OCI-LY3 (cell line): Measurements from ENCODE around the gene CABLES1.

Experiments used
- H2AFZ ChIP-seq: fragments of 200-600, 300-600 bp; shearing (Covaris generic); 2 replicates; pipeline ENCODE4 v1.6.0; 2014; ENCODE audit warnings: antibody characterized with exemption, low read depth, low read length
- H3K27ac ChIP-seq: fragments of 200-600, 300-600 bp; sonication (generic); 2 replicates; pipeline ENCODE4 v1.5.1; 2014; ENCODE audit warnings: mild to moderate bottlenecking, low read length, moderate library complexity, mixed read lengths
- H3K27me3 ChIP-seq: fragments of 200-600, 300-600 bp; sonication (generic); 2 replicates; pipeline ENCODE4 v1.6.1; 2014; ENCODE audit warnings: low read depth, low read length, mixed read lengths
- H3K36me3 ChIP-seq: fragments of 200-600, 300-600 bp; sonication (generic); replicated peaks from 2 replicates; pipeline ENCODE3; 2014; ENCODE audit warnings: low read depth, low read length, mixed read lengths
- H3K4me1 ChIP-seq: fragments of 300-600, 200-600 bp; sonication (generic); 2 replicates; pipeline ENCODE4 v1.6.1; 2014; ENCODE audit warnings: low read length, mixed read lengths
- H3K4me2 ChIP-seq: fragments of 200-600, 300-600 bp; sonication (generic); 2 replicates; pipeline ENCODE4 v1.6.1; 2014; ENCODE audit warnings: low read length, mixed read lengths
- H3K4me3 ChIP-seq: fragments of 300-600, 200-600 bp; sonication (generic); 2 replicates; pipeline ENCODE4 v1.5.1; 2014; ENCODE audit warnings: antibody characterized with exemption, mild to moderate bottlenecking, low read length, moderate library complexity
- H3K79me2 ChIP-seq: fragments of 300-600, 200-600 bp; shearing (Covaris generic); 2 replicates; pipeline ENCODE4 v1.6.1; 2014; ENCODE audit warnings: mild to moderate bottlenecking, low read length, mixed read lengths
- H3K9ac ChIP-seq: fragments of 300-600, 200-600 bp; shearing (Covaris generic); 2 replicates; pipeline ENCODE4 v1.6.0; 2014; ENCODE audit warnings: mild to moderate bottlenecking, low read length, moderate library complexity
- H3K9me3 ChIP-seq: fragments of 200-600, 300-600 bp; shearing (Covaris generic); 2 replicates; pipeline ENCODE4 v1.6.1; 2014; ENCODE audit warnings: low read length, mixed read lengths; ENCODE audit not compliant: insufficient read depth
- H4K20me1 ChIP-seq: fragments of 200-600, 300-600 bp; sonication (generic); 2 replicates; pipeline ENCODE4 v1.6.1; 2016; ENCODE audit warnings: low read length, mixed read lengths; ENCODE audit not compliant: insufficient read depth
- EZH2phosphoT487 ChIP-seq: fragments of 200-600 bp; shearing (Covaris generic); IDR thresholded peaks from 2 replicates; pipeline ENCODE4 v1.6.1; 2018; ENCODE audit warnings: antibody characterized with exemption, mixed run types, low read depth
- TF ChIP-seq, protein P1 (sequence below): fragments of 200-600, 300-600 bp; sonication (generic); IDR thresholded peaks from 2 replicates; pipeline ENCODE4 v1.5.1; 2014; ENCODE audit warnings: antibody characterized with exemption, low read length, low read depth

CABLES1 gene

DNA sequence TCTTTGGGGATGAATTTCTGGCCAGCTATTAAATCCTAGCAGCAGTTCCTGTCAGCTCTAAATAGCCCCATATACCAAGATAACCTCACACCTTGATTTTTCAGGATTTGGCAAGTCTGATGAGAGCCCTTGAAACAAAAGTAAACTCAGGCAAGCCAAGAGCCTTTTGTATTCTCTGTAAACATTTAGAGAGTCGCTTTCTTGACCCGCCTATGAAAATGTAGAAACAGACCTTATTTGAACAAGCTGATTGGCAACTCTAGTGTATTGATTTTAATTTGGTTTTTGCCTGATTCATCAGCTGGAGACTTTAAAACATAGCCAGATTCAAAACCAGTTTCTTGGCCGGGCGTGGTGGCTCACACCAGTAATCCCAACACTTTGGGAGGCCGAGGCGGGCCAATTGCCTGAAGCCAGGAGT, 43.4 kb downstream of the CABLES1 start:
- no peaks in the 10 kb centered on the region for H3K4me1 ChIP-seq
- peaks cover 17% of the 10 kb centered on the region; the same call in 1 of the 2 replicates for H3K79me2 ChIP-seq
- peaks cover 69% of the 10 kb centered on the region for H4K20me1 ChIP-seq
- H3K4me3 ChIP-seq: no peak overlapping the region
- no peaks in the 10 kb centered on the region for H3K36me3 ChIP-seq
- no peaks in the 10 kb centered on the region for H3K27me3 ChIP-seq
- no peaks in the 10 kb centered on the region for H3K9me3 ChIP-seq
- H3K27ac ChIP-seq: no peak overlapping the region
- TF ChIP-seq EZH2phosphoT487: no peak
- TF ChIP-seq, protein P1, sequence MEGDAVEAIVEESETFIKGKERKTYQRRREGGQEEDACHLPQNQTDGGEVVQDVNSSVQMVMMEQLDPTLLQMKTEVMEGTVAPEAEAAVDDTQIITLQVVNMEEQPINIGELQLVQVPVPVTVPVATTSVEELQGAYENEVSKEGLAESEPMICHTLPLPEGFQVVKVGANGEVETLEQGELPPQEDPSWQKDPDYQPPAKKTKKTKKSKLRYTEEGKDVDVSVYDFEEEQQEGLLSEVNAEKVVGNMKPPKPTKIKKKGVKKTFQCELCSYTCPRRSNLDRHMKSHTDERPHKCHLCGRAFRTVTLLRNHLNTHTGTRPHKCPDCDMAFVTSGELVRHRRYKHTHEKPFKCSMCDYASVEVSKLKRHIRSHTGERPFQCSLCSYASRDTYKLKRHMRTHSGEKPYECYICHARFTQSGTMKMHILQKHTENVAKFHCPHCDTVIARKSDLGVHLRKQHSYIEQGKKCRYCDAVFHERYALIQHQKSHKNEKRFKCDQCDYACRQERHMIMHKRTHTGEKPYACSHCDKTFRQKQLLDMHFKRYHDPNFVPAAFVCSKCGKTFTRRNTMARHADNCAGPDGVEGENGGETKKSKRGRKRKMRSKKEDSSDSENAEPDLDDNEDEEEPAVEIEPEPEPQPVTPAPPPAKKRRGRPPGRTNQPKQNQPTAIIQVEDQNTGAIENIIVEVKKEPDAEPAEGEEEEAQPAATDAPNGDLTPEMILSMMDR: no peak
- H2AFZ ChIP-seq: no peak overlapping the region
- H3K4me2 ChIP-seq: no peak overlapping the region
- no peak overlapping the region for H3K9ac ChIP-seq

DNA sequence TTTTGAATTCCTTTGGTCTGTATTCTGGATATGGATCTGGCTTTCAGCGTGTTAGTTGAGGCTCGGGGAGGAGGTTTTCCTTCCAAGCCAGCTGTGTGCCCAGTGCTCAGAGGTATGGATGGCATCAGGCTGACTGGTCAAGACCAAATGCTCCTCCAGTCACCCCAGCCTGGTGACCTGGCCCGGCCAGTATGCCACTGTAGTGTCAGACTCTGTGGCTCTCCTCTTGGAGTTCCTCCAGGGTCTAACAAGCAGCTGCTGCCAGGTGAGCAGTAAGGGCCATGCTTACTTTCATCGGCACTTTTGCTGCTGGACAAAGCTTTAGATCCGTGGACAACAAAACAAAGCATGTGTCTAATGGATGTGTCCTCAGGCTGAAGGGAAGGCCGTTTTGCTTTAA, 44.1 kb downstream of the CABLES1 start:
- Histone ChIP-seq H3K27ac (no peak overlapping the region), H4K20me1 (peaks cover 70% of the 10 kb centered on the region), H3K4me1 (no peaks in the 10 kb centered on the region), H3K36me3 (no peaks in the 10 kb centered on the region), H3K9ac (no peak overlapping the region), H2AFZ (no peak overlapping the region), H3K27me3 (no peaks in the 10 kb centered on the region), H3K4me2 (no peak overlapping the region), H3K4me3 (no peak overlapping the region), H3K9me3 (no peaks in the 10 kb centered on the region), H3K79me2 (peaks cover 17% of the 10 kb centered on the region; the same call in 1 of the 2 replicates)
- no peak for TF ChIP-seq EZH2phosphoT487
- TF ChIP-seq, protein P1: no peak

DNA sequence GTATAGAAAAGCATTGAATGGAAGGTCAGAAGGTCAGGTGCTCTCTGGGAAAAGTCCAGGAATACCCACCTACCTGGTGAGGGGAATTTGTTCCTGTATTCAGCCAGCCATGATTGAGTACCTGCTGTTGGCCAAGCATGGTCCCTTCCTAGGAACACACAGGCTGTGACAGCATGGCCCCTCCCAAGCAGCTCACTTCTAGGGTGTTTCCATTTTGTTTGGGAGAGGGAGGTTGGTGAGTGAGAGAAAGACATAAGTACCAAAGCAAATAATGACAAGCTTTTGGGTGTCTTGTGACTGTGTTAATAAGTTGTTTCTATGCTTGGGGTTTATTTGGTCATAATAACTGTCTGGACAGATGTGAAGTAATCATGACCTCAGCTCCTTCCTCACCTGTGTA, 46.3 kb downstream of the CABLES1 start:
- H3K9me3 ChIP-seq: no peaks in the 10 kb centered on the region
- H2AFZ ChIP-seq: no peak overlapping the region
- H3K4me2 ChIP-seq: no peak overlapping the region
- no peak overlapping the region for H3K4me3 ChIP-seq
- peaks cover 23% of the 10 kb centered on the region for H3K79me2 ChIP-seq
- no peaks in the 10 kb centered on the region for H3K36me3 ChIP-seq
- no peaks in the 10 kb centered on the region for H3K4me1 ChIP-seq
- no peak overlapping the region for H3K27ac ChIP-seq
- no peak overlapping the region for H3K9ac ChIP-seq
- no peaks in the 10 kb centered on the region for H3K27me3 ChIP-seq
- H4K20me1 ChIP-seq: peaks cover 69% of the 10 kb centered on the region
- TF ChIP-seq, protein P1: no peak
- no peak for TF ChIP-seq EZH2phosphoT487

DNA sequence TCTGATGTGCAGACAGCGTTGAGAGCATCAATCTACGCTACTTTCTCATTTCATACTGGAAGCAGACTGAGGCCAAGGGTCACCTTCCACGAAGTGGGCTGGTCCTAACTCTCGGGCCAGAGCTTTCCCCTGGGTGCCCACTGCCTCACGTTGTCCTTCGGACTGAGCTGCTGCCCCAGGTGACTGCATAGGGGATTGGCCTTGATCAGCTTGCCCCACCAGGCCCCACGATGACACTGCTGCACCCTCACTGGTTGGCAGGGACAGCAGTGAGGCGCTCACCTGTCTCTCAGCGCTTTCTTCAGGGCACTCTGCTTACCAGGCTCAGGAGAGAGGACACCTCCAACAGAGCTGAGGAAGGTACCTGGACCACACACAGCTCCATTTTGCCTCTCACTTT, 47.3 kb downstream of the CABLES1 start:
- H3K4me2 ChIP-seq: no peak overlapping the region
- H3K4me1 ChIP-seq: no peaks in the 10 kb centered on the region
- H4K20me1 ChIP-seq: peaks cover 67% of the 10 kb centered on the region
- H3K79me2 ChIP-seq: peaks cover 28% of the 10 kb centered on the region
- H2AFZ ChIP-seq: no peak overlapping the region
- H3K36me3 ChIP-seq: no peaks in the 10 kb centered on the region
- H3K9me3 ChIP-seq: no peaks in the 10 kb centered on the region
- no peak overlapping the region for H3K27ac ChIP-seq
- H3K27me3 ChIP-seq: no peaks in the 10 kb centered on the region
- no peak overlapping the region for H3K9ac ChIP-seq
- no peak for TF ChIP-seq EZH2phosphoT487
- TF ChIP-seq, protein P1: no peak
- H3K4me3 ChIP-seq: no peak overlapping the region
